ENCODE results near the gene NUFIP2. TPM values are rescaled to one million over a fixed set of nuclear protein-coding genes. Genes with fewer than 3 reads are reported as not detected.
"Not testable (repeated sequence)": the region's sequence is repeated elsewhere in the genome, so short reads cannot be mapped to it uniquely, and the experiment has no call there.

NUFIP2 gene
- total and polyA plus RNA-seq, 4 donors: 25.0 to 67.0 (median 44.3) TPM

GRCh38 chr17:29221338-29221737, 72.6 kb downstream of the NUFIP2 start:
- 98% methylated on average over 5 of the region's 11 CpGs for WGBS (ENCODE audit: insufficient coverage)
- not testable (repeated sequence) for H3K4me1 ChIP-seq (ENCODE audit: control insufficient read depth, insufficient read depth, low read length); H3K4me3 ChIP-seq (ENCODE audit: low read depth, low read length); H3K27me3 ChIP-seq (ENCODE audit: control insufficient read depth, insufficient read depth, low read length); H3K27ac ChIP-seq (ENCODE audit: low read depth, low read length); H3K9me3 ChIP-seq (ENCODE audit: control insufficient read depth, insufficient read depth, low read length); DNase-seq (ENCODE audit: low read depth in 4 of 6, low spot score in 6 of 6); H3K36me3 ChIP-seq (ENCODE audit: control insufficient read depth, insufficient read depth, low read length)

DNA sequence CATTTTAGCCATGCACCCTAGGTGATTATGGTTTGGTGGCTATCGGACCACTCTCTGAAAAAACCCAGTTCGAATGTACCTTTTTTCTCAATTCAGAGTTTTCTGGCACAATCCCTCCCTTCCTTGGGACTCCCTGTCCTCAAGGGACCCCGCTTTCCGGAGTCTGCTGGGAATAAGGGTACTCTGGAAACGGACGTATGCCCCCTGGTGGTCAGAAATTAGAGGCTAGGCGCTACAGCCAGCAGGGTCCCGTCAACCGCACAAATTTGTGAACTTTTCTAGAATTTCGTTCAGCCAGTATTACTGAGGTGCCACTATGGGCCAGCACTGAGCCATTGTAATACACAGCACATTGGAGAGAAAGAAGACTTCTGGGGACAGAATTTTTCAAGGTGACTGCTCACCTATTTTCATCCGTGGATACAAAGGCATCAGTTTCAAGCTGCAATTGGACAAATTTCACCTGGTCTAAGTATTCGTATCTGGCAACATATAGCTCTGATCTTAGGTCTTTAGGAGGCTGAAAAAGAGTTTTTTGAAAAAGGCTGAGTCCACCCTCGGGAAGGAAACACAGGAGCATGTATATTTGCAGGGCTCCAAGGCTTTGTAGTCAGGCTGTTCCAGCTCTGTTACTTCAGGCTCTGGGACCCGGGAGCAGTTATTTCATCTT, 74.4 kb downstream of the NUFIP2 start:
- H3K4me1 ChIP-seq (ENCODE audit: control insufficient read depth, insufficient read depth, low read length): no peaks in the 10 kb centered on the region

GRCh38 chr17:29216856-29217255, 77.1 kb downstream of the NUFIP2 start:
- DNase-seq (ENCODE audit: low read depth in 4 of 6, low spot score in 6 of 6): no peak
- no peaks in the 10 kb centered on the region for H3K36me3 ChIP-seq (ENCODE audit: control insufficient read depth, insufficient read depth, low read length)
- no peaks in the 10 kb centered on the region for H3K9me3 ChIP-seq (ENCODE audit: control insufficient read depth, insufficient read depth, low read length)
- no peak overlapping the region for H3K4me3 ChIP-seq (ENCODE audit: low read depth, low read length)
- H3K27me3 ChIP-seq (ENCODE audit: control insufficient read depth, insufficient read depth, low read length): no peaks in the 10 kb centered on the region
- H3K4me1 ChIP-seq (ENCODE audit: control insufficient read depth, insufficient read depth, low read length): peaks cover 8% of the 10 kb centered on the region
- 90% methylated on average over 5 of the region's 5 CpGs for WGBS (ENCODE audit: insufficient coverage)
- H3K27ac ChIP-seq (ENCODE audit: low read depth, low read length): no peak overlapping the region

More for the DNA sequence above, 74.4 kb downstream of the NUFIP2 start:
- Histone ChIP-seq H3K4me3 (ENCODE audit: low read depth, low read length) (no peak overlapping the region), H3K9me3 (ENCODE audit: control insufficient read depth, insufficient read depth, low read length) (no peaks in the 10 kb centered on the region), H3K27me3 (ENCODE audit: control insufficient read depth, insufficient read depth, low read length) (no peaks in the 10 kb centered on the region), H3K36me3 (ENCODE audit: control insufficient read depth, insufficient read depth, low read length) (no peaks in the 10 kb centered on the region), H3K27ac (ENCODE audit: low read depth, low read length) (no peak overlapping the region)
- peak; percentile 40 to 93 (median 66) for DNase-seq (ENCODE audit: low read depth in 4 of 6, low spot score in 6 of 6)
- 14% methylated on average over 9 of the region's 14 CpGs for WGBS (ENCODE audit: insufficient coverage)

DNA sequence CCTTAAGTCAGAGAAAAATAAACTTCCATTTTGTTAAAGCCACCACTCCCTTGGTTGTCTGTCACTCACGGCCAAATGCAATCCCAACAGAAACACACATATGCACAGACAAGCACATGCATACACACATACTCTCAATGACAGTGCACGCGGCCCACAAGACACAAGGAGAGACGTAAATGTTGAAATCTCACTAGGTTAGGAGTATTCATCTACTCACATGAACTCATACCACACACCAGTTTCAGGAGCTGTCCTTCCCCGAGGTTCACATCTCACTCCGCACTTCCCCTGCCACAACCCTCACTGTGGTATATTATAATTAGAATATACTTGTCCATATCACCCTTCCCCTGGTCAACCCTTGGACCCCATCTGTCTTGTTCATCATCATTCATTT, 77.8 kb downstream of the NUFIP2 start:
- Histone ChIP-seq H3K4me1 (ENCODE audit: control insufficient read depth, insufficient read depth, low read length) (peaks cover 8% of the 10 kb centered on the region), H3K9me3 (ENCODE audit: control insufficient read depth, insufficient read depth, low read length) (no peaks in the 10 kb centered on the region), H3K27me3 (ENCODE audit: control insufficient read depth, insufficient read depth, low read length) (no peaks in the 10 kb centered on the region), H3K4me3 (ENCODE audit: low read depth, low read length) (no peak overlapping the region), H3K27ac (ENCODE audit: low read depth, low read length) (no peak overlapping the region), H3K36me3 (ENCODE audit: control insufficient read depth, insufficient read depth, low read length) (no peaks in the 10 kb centered on the region)
- 100% methylated on average over 2 of the region's 6 CpGs for WGBS (ENCODE audit: insufficient coverage)
- no peak for DNase-seq (ENCODE audit: low read depth in 4 of 6, low spot score in 6 of 6)

GRCh38 chr17:29215717-29216116, 78.2 kb downstream of the NUFIP2 start:
- H3K27me3 ChIP-seq (ENCODE audit: control insufficient read depth, insufficient read depth, low read length): no peaks in the 10 kb centered on the region
- H3K27ac ChIP-seq (ENCODE audit: low read depth, low read length): no peak overlapping the region
- WGBS (ENCODE audit: insufficient coverage): 100% methylated on average over 1 of the region's 4 CpGs
- no peak for DNase-seq (ENCODE audit: low read depth in 4 of 6, low spot score in 6 of 6)
- H3K4me1 ChIP-seq (ENCODE audit: control insufficient read depth, insufficient read depth, low read length): peaks cover 8% of the 10 kb centered on the region
- no peaks in the 10 kb centered on the region for H3K36me3 ChIP-seq (ENCODE audit: control insufficient read depth, insufficient read depth, low read length)
- H3K4me3 ChIP-seq (ENCODE audit: low read depth, low read length): no peak overlapping the region
- H3K9me3 ChIP-seq (ENCODE audit: control insufficient read depth, insufficient read depth, low read length): no peaks in the 10 kb centered on the region

- Histone ChIP-seq H3K9me3 (ENCODE audit: control insufficient read depth, insufficient read depth, low read length) (no peaks in the 10 kb centered on the region), H3K4me3 (ENCODE audit: low read depth, low read length) (no peak overlapping the region), H3K27ac (ENCODE audit: low read depth, low read length) (no peak overlapping the region), H3K4me1 (ENCODE audit: control insufficient read depth, insufficient read depth, low read length) (peaks cover 8% of the 10 kb centered on the region), H3K27me3 (ENCODE audit: control insufficient read depth, insufficient read depth, low read length) (no peaks in the 10 kb centered on the region), H3K36me3 (ENCODE audit: control insufficient read depth, insufficient read depth, low read length) (no peaks in the 10 kb centered on the region)
- 81% methylated on average over 10 of the region's 10 CpGs for WGBS (ENCODE audit: insufficient coverage)
- DNase-seq (ENCODE audit: low read depth in 4 of 6, low spot score in 6 of 6): no peak
These were observed 78.8 kb downstream of the NUFIP2 start for GRCh38 chr17:29215174-29215573.

DNA sequence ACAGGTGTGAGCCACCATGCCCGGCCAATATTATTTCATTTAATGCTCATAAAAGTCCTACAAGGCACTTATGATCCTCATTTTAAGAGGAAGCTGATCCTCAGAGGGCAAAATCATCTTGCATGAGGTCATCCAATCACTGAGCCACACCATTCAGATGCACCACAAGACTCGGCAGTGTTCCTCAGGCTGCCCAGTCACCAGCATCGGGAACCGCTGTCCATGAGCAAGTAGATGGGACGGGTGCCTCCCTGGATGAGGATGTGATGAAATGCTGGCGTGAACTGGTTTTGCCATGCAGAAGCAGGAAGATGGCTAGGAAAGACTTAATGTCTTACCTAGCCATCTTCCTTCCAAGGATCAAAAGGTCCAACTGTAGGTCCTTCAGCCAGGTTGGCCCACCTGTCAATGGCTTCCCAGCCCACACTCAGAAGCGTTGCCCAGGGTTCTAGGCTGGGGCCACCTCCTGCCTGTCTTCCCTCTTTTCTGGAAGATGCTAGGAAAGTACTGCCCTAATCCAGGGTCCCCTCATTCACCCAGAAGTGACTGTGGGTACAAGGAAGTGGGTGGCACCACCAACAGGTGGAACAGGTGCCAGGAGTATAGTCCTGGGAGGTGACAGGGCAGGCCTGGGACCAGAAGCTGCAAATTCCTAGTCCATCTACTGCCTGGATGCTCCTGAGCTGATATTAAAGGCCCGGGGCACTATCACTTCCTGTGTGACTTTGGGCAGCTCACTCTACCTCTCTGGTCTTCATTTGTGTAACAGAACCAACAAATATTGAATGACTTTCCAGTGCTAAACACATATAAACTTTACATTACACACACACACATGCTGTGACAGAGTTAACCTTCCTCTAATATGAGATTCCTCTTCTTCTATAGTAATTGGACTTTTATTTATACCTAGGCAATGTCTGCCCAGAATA, 79.5 kb downstream of the NUFIP2 start:
- peaks cover 8% of the 10 kb centered on the region for H3K4me1 ChIP-seq (ENCODE audit: control insufficient read depth, insufficient read depth, low read length)
- DNase-seq (ENCODE audit: low read depth in 4 of 6, low spot score in 6 of 6): no peak
- H3K27ac ChIP-seq (ENCODE audit: low read depth, low read length): no peak overlapping the region
- WGBS (ENCODE audit: insufficient coverage): 93% methylated on average over 3 of the region's 8 CpGs
- no peak overlapping the region for H3K4me3 ChIP-seq (ENCODE audit: low read depth, low read length)
- no peaks in the 10 kb centered on the region for H3K27me3 ChIP-seq (ENCODE audit: control insufficient read depth, insufficient read depth, low read length)
- H3K9me3 ChIP-seq (ENCODE audit: control insufficient read depth, insufficient read depth, low read length): no peaks in the 10 kb centered on the region
- H3K36me3 ChIP-seq (ENCODE audit: control insufficient read depth, insufficient read depth, low read length): no peaks in the 10 kb centered on the region

GRCh38 chr17:29212681-29213121, 81.2 kb downstream of the NUFIP2 start:
- 61% methylated on average over 5 of the region's 5 CpGs for WGBS (ENCODE audit: insufficient coverage)
- peak in 1 of 6 donors; percentile 25 for DNase-seq (ENCODE audit: low read depth in 4 of 6, low spot score in 6 of 6)

DNA sequence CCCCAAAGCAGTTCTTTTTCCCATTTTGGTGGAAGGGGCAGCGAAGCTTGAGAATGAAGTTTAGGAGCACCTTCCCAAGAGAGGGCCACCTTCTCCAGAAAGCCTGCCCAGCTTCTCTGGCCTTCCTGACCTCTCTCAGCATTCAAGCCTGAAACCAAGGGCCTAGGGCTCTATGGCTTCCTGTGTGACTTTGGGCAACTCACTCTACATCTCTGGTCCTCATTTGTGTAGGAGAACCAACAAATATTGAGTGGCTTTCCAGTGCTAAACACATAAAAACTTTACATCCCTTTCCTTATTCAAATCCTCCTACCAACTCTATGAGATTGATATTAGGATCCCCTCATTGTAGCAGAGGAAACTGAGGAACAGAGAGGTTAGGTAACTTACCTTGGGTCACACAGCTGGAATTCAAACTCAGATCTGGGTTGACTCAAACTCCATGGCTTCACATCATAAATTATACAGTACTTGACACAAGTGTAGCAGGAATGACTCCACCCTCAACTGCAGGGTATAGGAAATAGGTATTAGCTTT, 81.8 kb downstream of the NUFIP2 start:
- Histone ChIP-seq H3K4me3 (ENCODE audit: low read depth, low read length) (no peak overlapping the region), H3K27ac (ENCODE audit: low read depth, low read length) (peak overlapping the region; percentile 5), H3K36me3 (ENCODE audit: control insufficient read depth, insufficient read depth, low read length) (no peaks in the 10 kb centered on the region), H3K27me3 (ENCODE audit: control insufficient read depth, insufficient read depth, low read length) (no peaks in the 10 kb centered on the region), H3K4me1 (ENCODE audit: control insufficient read depth, insufficient read depth, low read length) (peaks cover 8% of the 10 kb centered on the region), H3K9me3 (ENCODE audit: control insufficient read depth, insufficient read depth, low read length) (no peaks in the 10 kb centered on the region)
- 100% methylated on average over 1 of the region's 1 CpG for WGBS (ENCODE audit: insufficient coverage)
- no peak for DNase-seq (ENCODE audit: low read depth in 4 of 6, low spot score in 6 of 6)

More at GRCh38 chr17:29212681-29213121, 81.2 kb downstream of the NUFIP2 start:
- Histone ChIP-seq H3K36me3 (ENCODE audit: control insufficient read depth, insufficient read depth, low read length) (no peaks in the 10 kb centered on the region), H3K27ac (ENCODE audit: low read depth, low read length) (peak overlapping the region; percentile 64), H3K4me3 (ENCODE audit: low read depth, low read length) (no peak overlapping the region), H3K4me1 (ENCODE audit: control insufficient read depth, insufficient read depth, low read length) (peaks cover 8% of the 10 kb centered on the region), H3K9me3 (ENCODE audit: control insufficient read depth, insufficient read depth, low read length) (no peaks in the 10 kb centered on the region), H3K27me3 (ENCODE audit: control insufficient read depth, insufficient read depth, low read length) (no peaks in the 10 kb centered on the region)

Data from spinal cord (tissue), 10 donors.